CD4-positive, CD25-positive, alpha-beta regulatory T cell (primary cell): ENCODE results near the gene WT1. TPM values are rescaled to one million over a fixed set of nuclear protein-coding genes. Genes with fewer than 3 reads are reported as not detected.

Source experiments
- ATAC-seq, 2 donors: fragments of 150-1000 bp; cut with Tn5 transposase; one replicate each; pipeline ENCODE4 v1.10.0; 2021; ENCODE audit warnings: low read depth in 2 of 2, moderate number of reproducible peaks in 2 of 2, moderate library complexity in 1 of 2
- DNase-seq, 3 donors: peaks; one replicate each; pipeline versions ENCODE4 v3.0.0 to v3.0.0-alpha.2; 2012 to 2022; ENCODE audit warnings: mixed read lengths in 1 of 3
- H3K27ac ChIP-seq: one replicate; pipeline ENCODE4 v1.7.0; 2013; ENCODE audit warnings: mild to moderate bottlenecking, low read length; ENCODE audit not compliant: insufficient read depth, poor library complexity, severe bottlenecking
- H3K27me3 ChIP-seq: one replicate; pipeline ENCODE4 v1.7.0; 2013; ENCODE audit warnings: low read length; ENCODE audit not compliant: control insufficient read depth, insufficient read depth
- H3K36me3 ChIP-seq: one replicate; pipeline ENCODE4 v1.7.0; 2013; ENCODE audit warnings: mild to moderate bottlenecking, low read length, moderate library complexity; ENCODE audit not compliant: control insufficient read depth, insufficient read depth
- H3K4me1 ChIP-seq: 2 replicates; pipeline ENCODE4 v1.7.0; 2013; ENCODE audit warnings: mild to moderate bottlenecking, low read length; ENCODE audit not compliant: insufficient read depth, control insufficient read depth, poor library complexity, severe bottlenecking
- H3K4me3 ChIP-seq: one replicate; pipeline ENCODE4 v1.7.0; 2013; ENCODE audit warnings: low read depth, mild to moderate bottlenecking, low read length, moderate library complexity
- H3K9me3 ChIP-seq, 2 experiments: 1 replicate in 1 of 2; 2 replicates in 1 of 2; pipeline ENCODE4 v1.7.0; 2013; ENCODE audit warnings: low read length in 2 of 2, mild to moderate bottlenecking in 1 of 2, moderate library complexity in 1 of 2; ENCODE audit not compliant: control insufficient read depth in 2 of 2
- H3K27ac Mint-ChIP-seq, 3 donors: one replicate each; pipeline ENCODE4 v1.8.0; 2020 to 2022; ENCODE audit warnings: mild to moderate bottlenecking in 3 of 3, mixed read lengths in 3 of 3, moderate library complexity in 2 of 3
- H3K27me3 Mint-ChIP-seq: one replicate; pipeline ENCODE4 v1.8.0; 2022; ENCODE audit warnings: mild to moderate bottlenecking, mixed read lengths
- H3K36me3 Mint-ChIP-seq: one replicate; pipeline ENCODE4 v1.8.0; 2020; ENCODE audit warnings: mixed read lengths
- H3K4me1 Mint-ChIP-seq, 4 donors: one replicate each; pipeline ENCODE4 v1.8.0; 2020 to 2022; ENCODE audit warnings: mixed read lengths in 4 of 4, mild to moderate bottlenecking in 1 of 4
- H3K4me3 Mint-ChIP-seq, 4 donors: one replicate each; pipeline ENCODE4 v1.8.0; 2020 to 2022; ENCODE audit warnings: mild to moderate bottlenecking in 4 of 4, mixed read lengths in 4 of 4, moderate library complexity in 3 of 4
- H3K9me3 Mint-ChIP-seq, 7 donors: one replicate each; pipeline ENCODE4 v1.8.0; 2020 to 2022; ENCODE audit warnings: mixed read lengths in 7 of 7, mild to moderate bottlenecking in 3 of 7, moderate library complexity in 2 of 7
- polyA plus RNA-seq, 4 donors: library from polyadenylated mRNA; unstranded; fragments of 300-500 nt; fragmentation: Illumina TruSeq; gene quantifications; one replicate each; pipeline ENCODE4 v1.2.3, GENCODE V29; 2021
- total RNA-seq: library from RNA; stranded (reverse); gene quantifications from one replicate; pipeline ENCODE4 v1.2.3, GENCODE V29; 2022

WT1 gene
- total and polyA plus RNA-seq, 5 donors from 2014 or later: not detected

GRCh38 chr11:32437495-32438345 is 2.4 kb upstream of the WT1 start:
- H3K36me3 Mint-ChIP-seq: no peaks in the 10 kb centered on the region
- no peak for ATAC-seq
- no peaks in the 10 kb centered on the region for H3K9me3 ChIP-seq

GRCh38 chr11:32436751-32437494 is 1.6 kb upstream of the WT1 start:
- Mint-ChIP-seq H3K4me1 (peaks cover 0 to 44% (median 24%) of the 10 kb centered on the region in 4 donors), H3K27me3 (peaks cover 86% of the 10 kb centered on the region)
- peaks cover 27% of the 10 kb centered on the region for H3K4me1 ChIP-seq

More at GRCh38 chr11:32437495-32438345, 2.4 kb upstream of the WT1 start:
- Mint-ChIP-seq H3K4me1 (peaks cover 0 to 41% (median 22%) of the 10 kb centered on the region in 4 donors), H3K4me3 (peak overlapping the region in 2 of 4 donors; percentile 36 to 51), H3K27me3 (peaks cover 86% of the 10 kb centered on the region), H3K9me3 (peaks cover 0 to 10% (median 0%) of the 10 kb centered on the region in 7 donors), H3K27ac (no peak overlapping the region)
- no peaks in the 10 kb centered on the region for H3K36me3 ChIP-seq
- H3K27me3 ChIP-seq: peaks cover 41% of the 10 kb centered on the region
- DNase-seq: no peak
- no peak overlapping the region for H3K27ac ChIP-seq
- H3K4me1 ChIP-seq: peaks cover 27% of the 10 kb centered on the region
- no peak overlapping the region for H3K4me3 ChIP-seq

GRCh38 chr11:32435942-32436750 is 807 bp upstream of the WT1 start:
- Histone ChIP-seq H3K27ac (no peak overlapping the region), H3K36me3 (no peaks in the 10 kb centered on the region), H3K4me3 (no peak overlapping the region), H3K9me3 (no peaks in the 10 kb centered on the region), H3K27me3 (peaks cover 33% of the 10 kb centered on the region), H3K4me1 (peaks cover 27% of the 10 kb centered on the region)
- ATAC-seq (no peak), DNase-seq (no peak)
- H3K27ac Mint-ChIP-seq: peak overlapping the region in 1 of 3 donors; percentile 49
- H3K27me3 Mint-ChIP-seq: peaks cover 84% of the 10 kb centered on the region
- H3K36me3 Mint-ChIP-seq: no peaks in the 10 kb centered on the region
- H3K4me3 Mint-ChIP-seq: peak overlapping the region; percentile 11 to 64 (median 57)
- peaks cover 0 to 8% (median 0%) of the 10 kb centered on the region in 7 donors for H3K9me3 Mint-ChIP-seq
- peaks cover 0 to 44% (median 25%) of the 10 kb centered on the region in 4 donors for H3K4me1 Mint-ChIP-seq

More at GRCh38 chr11:32436751-32437494, 1.6 kb upstream of the WT1 start:
- DNase-seq (no peak), ATAC-seq (no peak)
- Mint-ChIP-seq H3K4me3 (no peak overlapping the region), H3K9me3 (peaks cover 0 to 10% (median 0%) of the 10 kb centered on the region in 7 donors), H3K27ac (peak overlapping the region in 1 of 3 donors; percentile 49), H3K36me3 (no peaks in the 10 kb centered on the region)
- no peak overlapping the region for H3K27ac ChIP-seq
- H3K4me3 ChIP-seq: no peak overlapping the region
- H3K27me3 ChIP-seq: peaks cover 40% of the 10 kb centered on the region
- H3K9me3 ChIP-seq: no peaks in the 10 kb centered on the region
- H3K36me3 ChIP-seq: no peaks in the 10 kb centered on the region

GRCh38 chr11:32435152-32435480 is 223 bp downstream of the WT1 start:
- Histone ChIP-seq H3K27ac (no peak overlapping the region), H3K9me3 (no peaks in the 10 kb centered on the region), H3K27me3 (peaks cover 25% of the 10 kb centered on the region), H3K4me3 (no peak overlapping the region), H3K4me1 (peaks cover 27% of the 10 kb centered on the region), H3K36me3 (no peaks in the 10 kb centered on the region)
- H3K36me3 Mint-ChIP-seq: no peaks in the 10 kb centered on the region
- DNase-seq (no peak), ATAC-seq (no peak)
- peaks cover 0 to 5% (median 0%) of the 10 kb centered on the region in 7 donors for H3K9me3 Mint-ChIP-seq
- peaks cover 84% of the 10 kb centered on the region for H3K27me3 Mint-ChIP-seq
- peaks cover 0 to 47% (median 25%) of the 10 kb centered on the region in 4 donors for H3K4me1 Mint-ChIP-seq
- no peak overlapping the region for H3K27ac Mint-ChIP-seq
- H3K4me3 Mint-ChIP-seq: no peak overlapping the region

GRCh38 chr11:32434356-32435151 is 785 bp downstream of the WT1 start:
- peaks cover 84% of the 10 kb centered on the region for H3K27me3 Mint-ChIP-seq
- H3K27ac Mint-ChIP-seq: no peak overlapping the region
- H3K4me1 ChIP-seq: peaks cover 27% of the 10 kb centered on the region
- H3K4me1 Mint-ChIP-seq: peaks cover 0 to 47% (median 25%) of the 10 kb centered on the region in 4 donors
- no peak for ATAC-seq
- H3K27me3 ChIP-seq: peaks cover 19% of the 10 kb centered on the region
- DNase-seq: no peak
- H3K27ac ChIP-seq: no peak overlapping the region
- no peaks in the 10 kb centered on the region for H3K36me3 Mint-ChIP-seq
- H3K9me3 ChIP-seq: no peaks in the 10 kb centered on the region
- no peak overlapping the region for H3K4me3 ChIP-seq
- H3K4me3 Mint-ChIP-seq: peak overlapping the region in 2 of 4 donors; percentile 19 to 30
- H3K9me3 Mint-ChIP-seq: peaks cover 0 to 5% (median 0%) of the 10 kb centered on the region in 7 donors
- H3K36me3 ChIP-seq: no peaks in the 10 kb centered on the region

- Histone ChIP-seq H3K4me3 (no peak overlapping the region), H3K4me1 (peaks cover 27% of the 10 kb centered on the region), H3K36me3 (no peaks in the 10 kb centered on the region), H3K27ac (no peak overlapping the region), H3K9me3 (no peaks in the 10 kb centered on the region), H3K27me3 (peaks cover 17% of the 10 kb centered on the region)
- ATAC-seq (no peak), DNase-seq (no peak)
- no peak overlapping the region for H3K27ac Mint-ChIP-seq
- peaks cover 0 to 5% (median 0%) of the 10 kb centered on the region in 7 donors for H3K9me3 Mint-ChIP-seq
- peaks cover 87% of the 10 kb centered on the region for H3K27me3 Mint-ChIP-seq
- H3K4me1 Mint-ChIP-seq: peaks cover 0 to 45% (median 25%) of the 10 kb centered on the region in 4 donors
- peak overlapping the region in 3 of 4 donors; percentile 19 to 66 (median 30) for H3K4me3 Mint-ChIP-seq
- no peaks in the 10 kb centered on the region for H3K36me3 Mint-ChIP-seq
These were observed 1.4 kb downstream of the WT1 start for GRCh38 chr11:32433914-32434355.
